Coronary artery (tissue), 2 donors: Measurements from ENCODE around the gene AMBRA1.

ENCODE experiments used
- DNase-seq: peaks from one replicate; pipeline ENCODE4 v3.0.0-alpha.2; 2017; ENCODE audit warnings: low spot score
- H3K27ac ChIP-seq, 2 donors: fragments of 200-600 bp; sonication (generic); one replicate each; pipeline ENCODE4 v1.5.1; 2016 to 2019
- H3K4me3 ChIP-seq: fragments of 200-600 bp; sonication (generic); 2 replicates; pipeline ENCODE4 v1.5.1; 2016; ENCODE audit warnings: mild to moderate bottlenecking, moderate library complexity
- TF ChIP-seq, protein P1 (sequence below): fragments of 200-600 bp; sonication (generic); IDR thresholded peaks from one replicate; pipeline ENCODE4 v1.5.1; 2019; ENCODE audit warnings: antibody characterized with exemption

The AMBRA1 gene

DNA sequence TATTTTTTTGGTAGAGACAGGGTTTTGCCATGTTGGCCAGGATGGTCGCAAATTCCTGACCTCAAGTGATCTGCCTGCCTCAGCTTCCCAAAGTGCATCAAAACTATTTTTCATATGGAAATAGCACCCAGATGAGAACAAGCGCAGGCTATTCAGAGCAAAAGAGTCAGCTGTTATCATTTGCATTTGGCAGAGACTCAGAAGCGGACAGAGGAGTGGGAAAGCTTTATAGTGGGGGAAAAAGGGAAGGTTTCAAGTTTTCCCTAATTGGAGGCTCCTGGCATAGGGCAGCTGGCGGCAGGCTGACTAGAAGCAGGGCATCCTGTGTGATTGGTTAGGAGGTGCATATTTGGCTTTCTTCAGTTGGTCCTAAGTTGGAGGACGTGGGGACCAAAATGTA, 43.7 kb upstream of the AMBRA1 start:
- no peak overlapping the region for H3K27ac ChIP-seq
- TF ChIP-seq, protein P1, sequence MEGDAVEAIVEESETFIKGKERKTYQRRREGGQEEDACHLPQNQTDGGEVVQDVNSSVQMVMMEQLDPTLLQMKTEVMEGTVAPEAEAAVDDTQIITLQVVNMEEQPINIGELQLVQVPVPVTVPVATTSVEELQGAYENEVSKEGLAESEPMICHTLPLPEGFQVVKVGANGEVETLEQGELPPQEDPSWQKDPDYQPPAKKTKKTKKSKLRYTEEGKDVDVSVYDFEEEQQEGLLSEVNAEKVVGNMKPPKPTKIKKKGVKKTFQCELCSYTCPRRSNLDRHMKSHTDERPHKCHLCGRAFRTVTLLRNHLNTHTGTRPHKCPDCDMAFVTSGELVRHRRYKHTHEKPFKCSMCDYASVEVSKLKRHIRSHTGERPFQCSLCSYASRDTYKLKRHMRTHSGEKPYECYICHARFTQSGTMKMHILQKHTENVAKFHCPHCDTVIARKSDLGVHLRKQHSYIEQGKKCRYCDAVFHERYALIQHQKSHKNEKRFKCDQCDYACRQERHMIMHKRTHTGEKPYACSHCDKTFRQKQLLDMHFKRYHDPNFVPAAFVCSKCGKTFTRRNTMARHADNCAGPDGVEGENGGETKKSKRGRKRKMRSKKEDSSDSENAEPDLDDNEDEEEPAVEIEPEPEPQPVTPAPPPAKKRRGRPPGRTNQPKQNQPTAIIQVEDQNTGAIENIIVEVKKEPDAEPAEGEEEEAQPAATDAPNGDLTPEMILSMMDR, result no peak
- no peak overlapping the region for H3K4me3 ChIP-seq
- no peak for DNase-seq

DNA sequence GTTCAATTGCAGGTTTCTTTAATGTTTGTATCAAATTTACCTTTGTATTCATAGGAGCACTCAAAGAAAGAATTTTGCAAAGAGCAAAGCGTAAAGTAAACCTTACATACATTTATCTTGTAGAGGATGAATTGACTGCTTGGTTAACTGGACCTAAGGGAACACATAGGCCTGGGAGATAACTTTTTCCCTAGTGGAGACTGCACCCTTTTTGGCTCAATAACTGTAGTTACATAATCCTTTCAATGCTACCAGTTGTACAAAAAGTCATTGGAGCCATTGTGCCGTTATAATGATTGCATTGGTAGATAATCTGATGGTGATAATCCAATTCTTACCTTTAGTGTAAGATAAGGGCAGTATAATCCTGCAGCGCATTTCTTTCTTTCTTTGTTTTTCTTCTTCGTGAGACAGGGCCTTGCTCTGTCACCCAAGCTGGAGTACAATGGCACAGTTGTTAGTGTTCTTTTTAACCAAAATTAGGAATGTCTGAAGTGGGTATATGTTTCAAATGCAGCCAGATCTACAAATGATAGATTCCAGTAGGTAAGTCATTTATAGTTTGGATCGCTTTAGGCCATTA, 41.8 kb upstream of the AMBRA1 start:
- Histone ChIP-seq H3K27ac (no peak overlapping the region), H3K4me3 (no peak overlapping the region)
- TF ChIP-seq, protein P1, result no peak
- DNase-seq, result no peak

DNA sequence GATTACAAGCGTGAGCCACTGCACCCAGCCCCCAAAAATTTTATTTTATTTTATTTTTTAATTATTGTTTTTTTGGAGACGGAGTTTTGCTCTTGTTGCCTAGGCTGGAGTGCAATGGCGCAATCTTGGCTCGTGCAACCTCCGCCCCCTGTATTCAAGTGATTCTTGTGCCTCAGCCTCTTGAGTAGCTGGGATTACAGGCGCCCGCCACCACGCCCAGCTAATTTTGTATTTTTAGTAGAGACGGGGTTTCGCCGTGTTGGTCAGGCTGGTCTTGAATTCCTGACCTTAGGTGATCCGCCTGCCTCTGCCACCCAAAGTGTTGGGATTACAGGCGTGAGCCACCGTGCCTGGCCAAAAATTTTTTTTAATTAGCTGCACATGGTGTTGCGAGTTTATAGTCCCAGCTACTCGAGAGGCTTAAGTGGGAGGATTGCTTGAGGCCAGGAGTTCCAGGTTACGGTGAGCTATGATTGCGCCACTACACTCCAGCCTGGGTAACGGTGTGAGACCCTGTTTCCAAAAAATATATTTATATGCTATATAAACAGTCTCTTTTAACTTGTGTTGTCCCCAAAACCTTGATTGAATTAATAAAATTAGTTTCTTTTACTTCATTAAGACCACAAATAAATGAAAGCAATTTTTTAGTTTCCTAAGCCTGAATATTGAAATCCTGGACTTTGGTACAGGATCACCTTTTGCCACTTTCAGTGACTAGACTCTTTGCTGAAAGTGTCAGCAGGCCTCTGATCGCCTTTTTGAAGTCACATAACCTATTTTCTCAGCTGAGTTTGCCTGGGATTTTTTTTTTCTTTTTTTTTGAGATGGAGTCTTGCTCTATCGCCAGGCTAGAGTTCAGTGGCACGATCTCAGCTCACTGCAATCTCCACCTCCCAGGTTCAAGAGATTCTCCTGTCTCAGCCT, 39.7 kb upstream of the AMBRA1 start:
- TF ChIP-seq, protein P1, result no peak
- DNase-seq, result no peak
- H3K27ac ChIP-seq, result no peak overlapping the region
- no peak overlapping the region for H3K4me3 ChIP-seq

DNA sequence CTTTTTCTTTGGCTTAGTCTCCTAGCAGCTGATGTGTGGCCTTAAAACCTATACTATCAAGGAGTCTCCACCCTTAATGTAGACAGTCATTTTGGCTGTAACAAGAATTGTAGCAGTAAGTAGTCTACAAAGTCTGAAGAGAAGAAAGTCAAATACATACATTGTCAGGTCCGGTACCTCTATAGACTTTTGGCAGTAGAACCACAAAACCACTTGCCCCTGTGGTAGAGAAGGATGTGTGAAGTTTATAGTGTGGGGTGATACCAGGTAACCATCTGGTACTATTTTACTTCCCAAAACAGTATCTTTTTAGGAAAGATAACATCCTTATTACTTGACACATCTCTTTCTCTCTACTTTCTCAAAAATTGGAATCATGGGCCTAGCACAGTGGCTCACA, 38.7 kb upstream of the AMBRA1 start:
- Histone ChIP-seq H3K27ac (no peak overlapping the region), H3K4me3 (no peak overlapping the region)
- TF ChIP-seq, protein P1, result no peak
- DNase-seq, result no peak

DNA sequence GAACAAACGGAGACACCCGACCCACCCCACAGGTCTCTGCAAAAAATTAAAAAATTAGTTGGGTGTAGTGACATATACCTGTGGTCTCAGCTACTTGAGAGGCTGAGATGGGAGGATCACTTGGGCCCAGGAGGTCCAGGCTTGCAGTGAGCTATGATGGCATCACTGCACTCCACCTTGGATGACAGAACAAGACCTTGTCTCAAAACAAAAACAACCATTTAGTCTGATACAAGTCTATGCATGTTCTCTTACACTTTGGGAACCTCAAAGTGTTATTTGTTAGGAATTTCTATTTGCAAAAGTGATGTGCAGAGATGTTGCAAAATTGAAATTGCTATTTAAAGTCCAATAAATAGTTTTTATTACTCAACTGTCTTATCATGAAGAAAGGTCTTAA, 37.9 kb upstream of the AMBRA1 start:
- Histone ChIP-seq H3K4me3 (no peak overlapping the region), H3K27ac (no peak overlapping the region)
- TF ChIP-seq, protein P1, result no peak
- no peak for DNase-seq

DNA sequence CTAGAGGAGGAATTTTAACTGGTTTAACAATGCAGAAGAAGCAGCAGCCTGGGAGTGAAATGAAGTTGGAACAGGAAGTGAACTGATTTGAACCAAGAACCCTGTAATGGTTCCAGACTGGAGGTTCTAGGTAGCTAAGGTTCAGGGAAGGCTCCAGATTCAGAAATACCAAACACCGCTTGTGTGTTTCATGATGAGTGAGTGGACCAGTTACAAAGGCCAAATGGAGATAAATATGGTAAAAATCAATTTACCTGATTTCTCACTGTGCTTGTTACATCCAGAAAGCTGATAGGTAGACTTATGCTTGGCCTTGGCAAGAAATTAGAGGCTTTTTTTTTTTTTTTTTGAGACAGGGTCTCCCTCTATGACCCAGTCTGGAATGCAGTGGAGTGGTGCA, 36.4 kb upstream of the AMBRA1 start:
- no peak for DNase-seq
- Histone ChIP-seq H3K4me3 (no peak overlapping the region), H3K27ac (no peak overlapping the region)
- TF ChIP-seq, protein P1, result no peak

DNA sequence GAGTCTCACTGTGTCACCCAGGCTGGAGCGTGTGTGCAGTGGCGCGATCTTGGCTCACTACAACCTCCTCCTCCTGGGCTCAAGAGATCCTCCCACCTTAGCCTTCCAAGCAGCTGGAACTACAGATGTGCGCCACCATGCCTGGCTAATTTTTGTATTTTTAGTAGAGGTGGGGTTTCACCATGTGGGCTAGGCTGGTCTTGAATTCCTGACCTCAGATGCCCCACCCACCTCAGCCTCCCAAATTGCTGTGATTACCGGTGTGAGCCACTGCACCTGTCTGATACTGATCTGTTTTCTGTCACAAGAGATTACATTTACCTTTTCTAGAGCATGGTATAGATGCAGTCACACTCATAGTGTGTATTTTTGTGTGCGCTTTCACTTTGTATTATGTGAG, 35.1 kb upstream of the AMBRA1 start:
- TF ChIP-seq, protein P1, result no peak
- no peak overlapping the region for H3K27ac ChIP-seq
- DNase-seq, result no peak
- no peak overlapping the region for H3K4me3 ChIP-seq
